OCI-LY1 (cell line): ENCODE results near the gene GNG12.

Source experiments
- EZH2 ChIP-seq: fragments of 200-600 bp; sonication (generic), shearing (Covaris generic); IDR thresholded peaks from 2 replicates; pipeline ENCODE4 v1.8.0; 2017; ENCODE audit warnings: borderline replicate concordance, mixed run types, mild to moderate bottlenecking, antibody characterized with exemption, low read length, moderate library complexity, mixed read lengths
- TF ChIP-seq, protein P1 (sequence below): fragments of 200-600 bp; sonication (generic), shearing (Covaris generic); IDR thresholded peaks from 2 replicates; pipeline ENCODE4 v1.5.1; 2017; ENCODE audit warnings: mild to moderate bottlenecking, antibody characterized with exemption, low read length, moderate library complexity, mixed read lengths

DNA sequence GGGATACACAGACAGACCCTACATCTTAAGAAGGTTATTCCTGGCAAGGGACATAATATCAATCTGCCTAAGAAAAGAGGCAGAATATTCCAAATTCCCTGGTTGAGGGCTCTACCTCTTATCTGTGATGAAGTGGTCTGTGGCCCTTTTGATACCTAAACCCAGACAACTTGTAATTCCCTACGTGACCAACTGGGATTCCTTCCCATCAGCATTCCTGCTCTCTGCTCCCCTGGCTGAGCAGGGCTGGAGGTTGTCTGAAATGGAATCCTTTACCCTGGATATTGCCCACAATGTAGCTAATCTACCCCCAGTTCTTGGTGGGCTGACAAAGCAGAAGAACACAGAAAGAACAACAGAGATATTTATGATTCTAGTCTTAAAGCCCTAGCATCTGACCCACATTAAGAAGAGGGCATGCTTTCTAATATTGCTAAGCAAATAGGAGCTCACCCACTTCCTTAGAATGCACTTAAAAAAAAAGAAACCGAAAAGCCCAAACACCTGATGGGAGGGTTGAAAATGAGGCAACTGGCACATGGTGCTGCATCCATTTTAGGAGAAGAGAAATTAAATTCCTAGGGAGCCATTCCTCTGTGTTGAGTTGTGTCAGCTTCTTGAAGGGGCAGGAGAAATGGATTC is 111.5 kb downstream of the GNG12 start:
- TF ChIP-seq, protein P1, sequence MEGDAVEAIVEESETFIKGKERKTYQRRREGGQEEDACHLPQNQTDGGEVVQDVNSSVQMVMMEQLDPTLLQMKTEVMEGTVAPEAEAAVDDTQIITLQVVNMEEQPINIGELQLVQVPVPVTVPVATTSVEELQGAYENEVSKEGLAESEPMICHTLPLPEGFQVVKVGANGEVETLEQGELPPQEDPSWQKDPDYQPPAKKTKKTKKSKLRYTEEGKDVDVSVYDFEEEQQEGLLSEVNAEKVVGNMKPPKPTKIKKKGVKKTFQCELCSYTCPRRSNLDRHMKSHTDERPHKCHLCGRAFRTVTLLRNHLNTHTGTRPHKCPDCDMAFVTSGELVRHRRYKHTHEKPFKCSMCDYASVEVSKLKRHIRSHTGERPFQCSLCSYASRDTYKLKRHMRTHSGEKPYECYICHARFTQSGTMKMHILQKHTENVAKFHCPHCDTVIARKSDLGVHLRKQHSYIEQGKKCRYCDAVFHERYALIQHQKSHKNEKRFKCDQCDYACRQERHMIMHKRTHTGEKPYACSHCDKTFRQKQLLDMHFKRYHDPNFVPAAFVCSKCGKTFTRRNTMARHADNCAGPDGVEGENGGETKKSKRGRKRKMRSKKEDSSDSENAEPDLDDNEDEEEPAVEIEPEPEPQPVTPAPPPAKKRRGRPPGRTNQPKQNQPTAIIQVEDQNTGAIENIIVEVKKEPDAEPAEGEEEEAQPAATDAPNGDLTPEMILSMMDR = no peak
- TF ChIP-seq EZH2 = no peak
